NCI-H2171 (cell line): ENCODE results near the gene ACTR2.
"Not testable (repeated sequence)": the region's sequence is repeated elsewhere in the genome, so short reads cannot be mapped to it uniquely, and the experiment has no call there.

Experiments
- DNase-seq: peaks from one replicate; lab custom pipeline; 2025; lab: John Stamatoyannopoulos, UW

ACTR2 gene

DNA sequence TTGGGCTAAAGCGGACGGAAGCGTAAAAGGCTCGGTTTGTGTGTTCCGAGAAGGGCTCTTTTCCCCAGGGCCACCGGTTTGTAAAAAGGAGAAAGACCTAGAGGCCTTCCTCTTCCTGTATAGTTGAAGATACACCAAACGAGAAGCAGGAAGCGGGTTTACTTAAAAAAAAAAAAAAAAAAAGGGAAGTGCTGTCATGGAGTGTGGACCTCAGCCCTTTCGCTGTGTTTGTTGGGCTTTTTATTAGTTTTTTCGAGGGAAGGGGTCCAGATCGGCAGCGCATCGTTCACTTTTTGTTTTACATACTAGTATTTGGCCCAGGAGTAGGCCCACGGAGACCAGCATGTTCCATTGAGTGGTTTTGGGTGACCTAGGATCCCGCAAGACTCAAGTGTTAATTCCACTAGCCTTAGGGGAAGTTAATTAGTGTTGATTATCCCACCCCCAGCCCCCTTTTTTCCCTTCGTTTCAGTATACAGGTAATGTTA lies 676 bp downstream of the ACTR2 start:
- DNase-seq: peak; percentile 26

DNA sequence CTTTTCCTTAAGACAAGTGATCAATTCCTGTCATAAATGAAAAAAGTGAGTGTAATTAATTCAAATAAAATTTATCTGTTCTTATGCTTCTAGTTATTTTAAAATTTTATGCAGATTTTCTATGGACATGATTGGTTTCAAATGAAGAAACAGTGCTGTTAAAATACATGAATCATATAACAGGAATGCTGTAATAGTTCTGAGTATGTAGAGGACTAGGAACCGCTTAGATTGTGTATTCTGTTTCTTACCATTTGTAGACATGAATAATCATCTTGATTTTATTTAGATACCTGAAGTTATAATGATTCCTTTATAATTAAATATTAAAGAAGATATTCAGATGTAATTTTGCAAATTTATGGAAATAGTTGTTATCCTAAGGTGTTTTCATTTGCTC lies 3.5 kb downstream of the ACTR2 start:
- DNase-seq: no peak

DNA sequence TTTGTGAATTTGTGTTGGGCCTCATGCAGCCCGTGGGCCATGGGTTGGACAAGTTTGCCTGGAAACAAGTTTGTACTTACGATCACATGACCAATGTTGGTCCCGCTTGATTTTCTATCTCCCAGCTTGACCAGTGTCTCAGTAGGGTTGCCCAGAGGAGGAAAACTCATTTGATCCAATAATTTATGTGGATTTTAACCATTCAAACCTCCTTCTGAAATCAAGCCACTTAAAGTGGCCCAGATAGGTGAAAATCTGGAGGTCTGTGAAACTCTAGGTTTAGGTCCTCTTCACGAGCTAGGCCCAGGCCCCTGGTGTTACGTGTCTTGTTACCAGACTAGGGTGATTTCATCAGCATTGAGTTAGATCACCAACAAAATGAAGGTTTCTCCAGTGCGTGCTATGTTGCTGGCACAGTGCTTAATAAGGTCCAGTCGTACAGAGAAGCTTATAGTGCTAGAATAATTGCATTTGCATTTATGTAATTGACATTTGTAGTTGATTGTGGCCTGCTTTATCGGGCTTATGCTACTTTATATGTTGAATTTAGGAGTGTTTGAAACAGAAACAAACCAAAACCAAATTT lies 4.4 kb downstream of the ACTR2 start:
- DNase-seq: no peak

- no peak for DNase-seq
Measured at GRCh38 chr2:65232636-65233035, 5.0 kb downstream of the ACTR2 start.

DNA sequence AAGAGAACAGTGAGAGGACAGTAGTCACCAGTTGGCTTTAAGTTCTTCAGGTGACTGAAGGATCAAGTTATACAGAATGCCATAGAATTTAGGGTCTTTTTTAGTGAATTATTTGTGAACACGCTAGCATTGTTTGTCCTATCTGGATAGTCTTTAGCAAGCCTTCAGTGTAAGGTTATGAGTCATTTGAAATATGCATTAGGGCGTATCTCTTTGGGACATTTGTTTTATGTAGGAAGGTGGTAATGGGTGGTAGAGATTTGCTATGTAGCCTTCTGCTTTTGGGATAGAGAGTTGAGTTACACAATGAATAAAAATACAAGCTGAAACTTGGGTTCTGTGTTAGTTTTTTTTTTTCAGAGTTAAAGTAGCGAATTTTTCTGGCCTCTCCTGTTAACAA lies 13.0 kb downstream of the ACTR2 start:
- no peak for DNase-seq

- not testable (repeated sequence) for DNase-seq
Measured at GRCh38 chr2:65244452-65244851, 16.8 kb downstream of the ACTR2 start.

GRCh38 chr2:65252640-65253039 lies 25.0 kb downstream of the ACTR2 start:
- DNase-seq: no peak

DNA sequence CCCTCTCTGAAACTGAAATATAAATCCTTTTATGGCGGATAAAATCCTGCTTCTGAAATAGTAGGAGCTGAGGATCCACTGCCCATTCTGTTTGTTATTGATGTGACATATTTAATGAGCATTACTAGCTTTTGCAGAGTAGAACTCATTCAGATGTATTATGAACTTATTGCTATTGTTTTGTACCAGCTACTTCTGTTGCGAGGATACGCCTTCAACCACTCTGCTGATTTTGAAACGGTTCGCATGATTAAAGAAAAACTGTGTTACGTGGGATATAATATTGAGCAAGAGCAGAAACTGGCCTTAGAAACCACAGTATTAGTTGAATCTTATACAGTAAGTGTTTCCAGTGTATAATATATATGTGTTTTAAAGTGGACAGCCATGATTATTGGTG lies 27.7 kb downstream of the ACTR2 start:
- DNase-seq: no peak

- DNase-seq: no peak
Measured at GRCh38 chr2:65256054-65256453, 28.4 kb downstream of the ACTR2 start.

DNA sequence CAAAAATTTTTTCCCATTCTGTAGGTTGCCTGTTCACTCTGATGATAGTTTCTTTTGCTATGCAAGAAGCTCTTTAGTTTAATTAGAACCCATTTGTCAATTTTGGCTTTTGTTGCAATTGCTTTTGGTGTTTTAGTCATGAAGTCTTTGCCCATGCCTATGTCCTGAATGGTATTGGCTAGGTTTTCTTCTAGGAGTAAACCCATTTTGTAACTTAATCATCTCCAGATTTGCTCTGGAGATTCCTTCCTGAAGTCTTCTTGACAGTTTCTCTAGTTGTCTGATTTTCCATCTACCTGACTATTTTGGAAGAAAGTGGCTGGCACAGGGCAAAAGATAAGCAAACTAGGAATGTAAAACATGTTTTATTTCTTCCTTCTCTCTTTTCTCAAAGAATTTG lies 30.2 kb downstream of the ACTR2 start:
- not testable (repeated sequence) for DNase-seq

DNA sequence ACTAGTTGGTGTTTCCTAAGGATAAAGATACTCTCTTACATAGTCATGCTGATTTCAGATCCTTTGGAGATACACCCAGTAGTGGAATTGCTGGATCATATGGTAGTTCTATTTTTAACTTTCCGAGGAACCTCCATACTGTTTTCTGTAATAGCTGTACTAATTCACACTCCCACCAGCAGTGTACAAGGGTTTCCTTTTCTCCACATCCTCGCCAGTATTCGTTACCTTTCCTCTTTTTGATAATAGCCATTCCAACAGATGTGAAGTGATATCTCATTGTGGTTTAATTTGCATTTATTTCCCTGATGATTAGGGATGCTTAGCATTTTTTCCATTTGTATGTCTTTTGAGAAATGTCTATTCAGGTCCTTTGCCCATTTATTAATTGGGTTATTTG lies 34.0 kb downstream of the ACTR2 start:
- DNase-seq: no peak

GRCh38 chr2:65263262-65263661 lies 35.6 kb downstream of the ACTR2 start:
- no peak for DNase-seq

DNA sequence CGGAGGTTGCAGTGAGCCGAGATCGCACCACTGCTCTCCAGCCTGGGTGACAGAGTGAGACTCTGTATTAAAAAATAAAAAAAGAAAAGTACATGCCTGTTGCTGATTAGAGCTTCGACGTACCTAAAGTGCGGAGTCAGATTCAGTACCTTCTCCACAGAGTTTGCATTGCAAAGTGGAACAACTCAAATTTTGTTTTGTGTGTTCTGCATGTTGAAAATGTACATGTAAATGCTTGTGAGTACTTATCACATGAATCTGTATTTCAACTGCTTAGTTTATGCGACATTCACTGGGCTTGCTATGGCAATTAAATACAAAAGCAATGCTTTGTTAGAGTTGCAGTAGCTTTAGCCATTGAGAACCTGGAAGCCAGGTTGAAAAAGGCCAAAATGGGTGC lies 36.4 kb downstream of the ACTR2 start:
- DNase-seq: no peak

- DNase-seq: peak; percentile 15
Measured at GRCh38 chr2:65264821-65265670, 37.4 kb downstream of the ACTR2 start.

DNA sequence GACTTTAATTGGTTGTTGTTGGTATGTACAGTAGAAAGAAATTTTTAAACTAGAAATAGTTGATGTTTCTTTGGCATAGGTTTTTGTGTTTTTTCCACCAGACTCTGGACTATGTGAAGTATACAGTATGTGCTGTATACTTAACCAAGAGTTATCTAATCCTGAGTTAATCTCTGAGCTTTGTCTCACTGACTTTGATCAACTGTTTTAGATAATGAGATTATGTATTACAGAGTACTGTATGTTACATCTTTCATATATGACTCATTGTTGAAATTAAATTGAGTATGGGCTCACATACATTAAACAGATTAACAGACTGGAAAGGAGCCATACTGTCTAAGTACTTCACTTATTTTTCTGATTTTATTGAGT lies 38.0 kb downstream of the ACTR2 start:
- no peak for DNase-seq

DNA sequence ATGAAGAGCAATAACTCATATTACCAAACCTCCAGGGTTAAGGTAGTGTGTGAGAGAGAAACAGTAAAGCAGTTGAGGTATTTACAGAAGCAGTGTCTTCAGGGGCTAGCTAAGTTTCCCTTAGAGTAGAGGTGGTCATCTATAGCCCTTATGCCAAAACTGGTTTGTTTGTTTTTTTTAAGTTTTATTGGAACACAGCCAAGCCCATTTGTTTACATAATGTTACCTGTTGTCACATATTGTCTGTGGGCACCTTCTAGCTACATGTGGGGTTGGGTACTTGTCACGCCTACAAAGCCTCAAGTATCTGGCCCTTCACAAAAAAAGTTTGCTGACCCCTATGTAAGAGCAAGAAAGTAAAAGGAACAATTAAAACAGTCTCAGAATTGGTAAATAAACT lies 39.4 kb downstream of the ACTR2 start:
- no peak for DNase-seq

DNA sequence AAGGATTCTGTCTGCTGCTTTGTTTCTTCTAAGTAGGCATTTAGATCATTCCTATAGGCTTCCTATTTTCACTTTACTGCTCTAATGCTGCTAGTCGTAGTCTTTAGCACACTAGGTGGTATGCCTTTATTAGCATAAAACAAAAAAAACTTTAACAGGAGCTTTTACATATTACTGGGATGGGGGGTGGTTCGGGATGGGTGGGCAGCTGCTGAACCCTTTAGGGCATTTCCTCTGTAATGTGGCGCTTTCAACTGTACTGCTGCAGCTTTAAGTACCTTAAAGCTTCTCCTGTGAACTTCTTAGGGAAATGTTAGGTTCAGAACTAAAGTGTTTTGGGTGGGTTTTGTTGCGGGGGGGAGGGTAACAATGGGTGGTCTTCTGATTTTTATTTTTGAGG lies 41.3 kb downstream of the ACTR2 start:
- no peak for DNase-seq

DNA sequence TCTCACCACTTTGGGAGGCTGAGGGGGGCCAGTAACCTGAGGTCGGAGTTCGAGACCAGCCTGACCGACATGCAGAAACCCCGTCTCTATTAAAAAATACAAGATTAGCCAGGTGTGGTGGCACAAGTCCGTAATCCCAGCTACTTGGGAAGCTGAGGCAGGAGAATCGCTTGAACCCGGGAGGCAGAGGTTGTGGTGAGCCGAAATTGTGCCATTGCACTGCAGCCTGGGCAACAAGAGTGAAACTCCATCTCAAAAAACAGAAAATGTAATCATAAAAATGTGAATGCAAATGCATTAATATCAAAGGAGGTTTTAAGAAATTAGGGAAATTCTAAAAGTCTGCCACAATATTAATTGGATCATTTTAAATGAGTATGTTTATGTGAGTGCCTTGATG lies 45.7 kb downstream of the ACTR2 start:
- no peak for DNase-seq

DNA sequence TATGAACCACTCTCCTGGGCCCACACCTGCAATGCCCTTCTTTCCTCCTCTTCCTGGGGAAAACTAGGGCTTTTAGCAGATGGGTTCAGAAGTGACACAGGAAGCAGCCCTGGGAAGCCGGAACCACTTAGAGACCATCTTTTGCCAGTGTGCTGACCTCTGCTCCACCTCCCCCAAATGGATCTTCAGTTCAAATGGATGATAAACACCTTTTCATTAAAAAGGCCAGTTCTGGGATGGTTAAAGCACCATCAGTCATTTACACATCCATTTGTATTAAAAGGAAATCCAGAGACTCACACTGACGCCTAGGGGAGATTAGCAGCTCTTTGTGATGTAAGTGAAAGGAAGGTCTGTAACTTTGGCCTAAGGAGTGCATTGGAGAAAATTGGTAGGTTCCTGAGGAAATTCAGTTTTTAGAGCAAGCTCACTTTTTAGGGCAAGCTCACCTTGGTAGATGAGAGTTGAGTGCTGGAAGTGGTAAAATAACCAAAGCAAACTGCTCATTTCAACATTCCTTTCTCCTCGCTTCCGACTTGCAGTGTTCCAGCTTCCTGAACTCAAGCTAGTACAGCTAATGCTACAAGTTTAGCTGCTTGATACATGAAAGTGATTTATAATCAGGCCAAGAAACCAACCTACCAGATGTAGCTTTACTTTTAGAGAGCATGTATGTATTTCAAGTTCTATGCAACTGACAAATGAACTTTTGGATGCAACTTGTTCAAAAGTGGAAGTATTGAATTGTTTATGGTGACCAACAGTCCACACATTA lies 47.7 kb downstream of the ACTR2 start:
- DNase-seq: no peak

GRCh38 chr2:65276609-65277008 lies 49.0 kb downstream of the ACTR2 start:
- DNase-seq: no peak

DNA sequence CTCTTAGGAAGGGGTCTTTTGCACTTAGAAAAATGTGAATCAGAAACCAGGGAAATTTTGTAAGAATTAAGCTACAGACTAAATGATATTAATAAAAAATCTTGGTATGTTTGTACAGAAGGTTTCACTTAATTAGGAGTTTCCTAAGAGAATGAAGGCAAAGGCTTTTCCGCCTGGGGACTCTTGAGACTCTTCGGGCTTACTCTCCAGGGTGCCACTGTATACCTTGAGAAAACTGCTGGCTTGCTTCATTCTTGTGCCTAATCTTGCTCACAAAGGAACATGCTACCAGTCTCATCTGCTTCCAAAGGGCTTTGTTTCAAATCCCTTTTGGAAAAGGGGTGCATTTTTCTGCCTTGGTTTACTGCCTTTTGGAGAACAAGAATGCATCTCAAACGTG lies 49.5 kb downstream of the ACTR2 start:
- DNase-seq: no peak

GRCh38 chr2:65277791-65278483 lies 50.3 kb downstream of the ACTR2 start:
- DNase-seq: no peak
